ENCODE measurements around the gene SRSF12.
"Not testable (repeated sequence)": the region's sequence is repeated elsewhere in the genome, so short reads cannot be mapped to it uniquely, and the experiment has no call there.

SRSF12 gene

DNA sequence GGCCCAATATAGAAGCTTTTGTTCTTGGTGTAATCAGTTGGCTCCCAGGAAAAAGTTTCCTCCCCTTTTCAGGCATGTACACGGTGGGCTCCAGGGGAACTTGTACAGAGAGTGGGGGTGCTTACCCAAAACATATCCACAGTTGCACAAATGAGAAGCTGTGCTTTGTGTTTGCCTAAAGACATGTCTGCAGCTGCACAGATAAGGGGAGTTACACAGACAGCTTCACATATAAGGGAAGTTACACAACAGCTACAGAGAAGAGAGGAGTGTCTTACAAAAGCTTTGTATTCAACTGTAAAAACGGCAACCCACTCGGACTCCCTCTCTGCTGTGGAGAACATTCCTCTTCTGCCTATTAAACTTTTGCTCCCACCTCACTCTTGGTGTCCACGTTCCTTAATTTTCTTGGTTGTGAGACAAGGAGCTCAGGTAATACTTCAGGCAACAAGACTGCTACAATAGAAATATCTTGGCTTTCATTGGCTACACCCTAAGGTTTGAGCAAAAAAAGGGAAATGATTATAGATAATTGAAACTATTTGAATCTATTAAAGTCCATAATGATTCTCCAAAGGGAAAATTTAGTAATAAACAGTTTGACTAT lies 44.8 kb downstream of the SRSF12 start:
- DNase-seq (ENCODE audit: low read depth, low spot score) = no peak

DNA sequence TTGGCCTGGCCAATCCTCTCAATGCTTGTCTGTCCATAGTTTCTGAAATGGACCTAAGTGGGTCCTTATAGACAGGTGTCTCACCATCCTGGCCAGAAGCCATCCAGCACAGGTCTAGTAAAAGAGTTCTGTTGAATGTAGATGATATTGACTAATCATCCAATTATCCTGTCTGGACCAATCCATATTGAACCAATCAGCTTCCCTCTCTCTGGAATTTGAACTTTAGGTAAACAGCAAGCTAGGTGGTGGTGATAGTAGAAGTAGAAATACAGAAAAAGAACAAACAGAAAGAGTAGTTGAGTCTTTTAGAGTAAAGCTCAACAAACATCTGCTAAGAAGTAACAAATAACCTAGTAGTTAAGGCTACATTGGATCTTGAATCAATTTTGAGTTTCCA lies 46.8 kb downstream of the SRSF12 start:
- no peak for DNase-seq (ENCODE audit: low read depth, low spot score)

DNA sequence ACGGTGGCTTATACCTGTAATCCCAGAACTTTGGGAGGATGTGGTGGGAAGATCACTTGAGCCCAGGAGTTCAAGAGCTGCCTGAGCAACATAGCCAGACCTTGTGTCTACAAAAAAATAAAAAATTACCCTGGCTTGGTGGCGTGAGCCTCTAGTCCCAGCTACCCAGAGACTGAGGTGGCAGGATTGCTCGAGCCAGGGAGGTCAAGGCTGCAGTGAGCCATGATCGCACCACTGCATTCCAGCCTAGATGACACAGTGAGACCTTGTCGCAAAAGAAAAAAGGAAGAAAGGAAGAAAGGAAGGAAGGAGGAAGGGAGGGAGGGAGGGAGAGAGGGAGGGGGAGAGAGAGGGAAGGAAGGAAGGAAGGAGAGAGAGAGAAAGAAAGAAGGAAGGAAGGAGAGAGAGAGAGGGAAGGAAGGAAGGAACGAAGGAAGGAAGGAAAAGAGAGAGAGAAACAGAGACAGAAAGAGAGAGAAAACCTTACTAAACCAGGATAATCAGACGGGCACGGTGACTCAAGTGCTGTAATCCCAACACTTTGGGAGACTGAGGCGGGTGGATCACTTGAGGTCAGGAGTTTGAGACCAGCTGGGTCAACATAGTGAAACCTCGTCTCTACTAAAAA lies 48.2 kb downstream of the SRSF12 start:
- DNase-seq (ENCODE audit: low read depth, low spot score) = no peak

DNA sequence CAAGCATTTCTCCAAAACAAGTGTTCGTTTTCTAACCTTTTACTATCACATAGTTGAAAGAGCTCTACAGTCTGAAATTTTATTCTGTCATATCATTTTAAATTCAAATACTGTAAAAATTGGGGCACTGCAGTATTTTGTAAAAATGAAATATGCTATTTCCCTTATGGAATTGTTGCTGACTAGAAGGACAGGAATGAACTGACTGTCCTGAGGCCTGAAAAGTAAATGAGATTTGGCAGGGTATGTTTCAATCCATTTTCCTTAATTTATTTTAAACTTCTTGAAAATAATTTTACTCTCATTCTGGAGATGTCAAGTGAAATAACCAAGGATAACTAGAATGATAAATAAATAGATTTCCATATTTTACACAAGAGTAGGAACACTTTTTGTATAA lies 49.2 kb downstream of the SRSF12 start:
- DNase-seq (ENCODE audit: low read depth, low spot score) = no peak

DNA sequence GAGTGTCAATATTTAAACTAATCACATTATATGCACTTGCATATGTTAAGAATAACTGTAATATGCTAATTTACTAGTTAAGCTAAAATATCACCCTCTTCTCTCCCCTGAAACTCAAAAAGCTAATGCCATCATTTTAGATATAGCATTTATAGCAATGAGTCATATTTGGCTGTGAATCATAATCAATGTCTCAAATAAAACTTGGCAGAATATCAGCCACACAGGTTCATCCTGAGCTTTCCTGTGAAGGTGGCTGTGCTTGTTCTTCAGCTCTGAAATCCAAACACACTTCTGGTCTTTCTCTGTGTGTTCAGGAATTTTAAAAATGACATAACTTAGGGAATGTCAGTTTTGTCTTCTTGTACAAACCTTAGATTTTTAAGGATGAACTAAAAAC lies 50.1 kb downstream of the SRSF12 start:
- DNase-seq (ENCODE audit: low read depth, low spot score) = no peak

DNA sequence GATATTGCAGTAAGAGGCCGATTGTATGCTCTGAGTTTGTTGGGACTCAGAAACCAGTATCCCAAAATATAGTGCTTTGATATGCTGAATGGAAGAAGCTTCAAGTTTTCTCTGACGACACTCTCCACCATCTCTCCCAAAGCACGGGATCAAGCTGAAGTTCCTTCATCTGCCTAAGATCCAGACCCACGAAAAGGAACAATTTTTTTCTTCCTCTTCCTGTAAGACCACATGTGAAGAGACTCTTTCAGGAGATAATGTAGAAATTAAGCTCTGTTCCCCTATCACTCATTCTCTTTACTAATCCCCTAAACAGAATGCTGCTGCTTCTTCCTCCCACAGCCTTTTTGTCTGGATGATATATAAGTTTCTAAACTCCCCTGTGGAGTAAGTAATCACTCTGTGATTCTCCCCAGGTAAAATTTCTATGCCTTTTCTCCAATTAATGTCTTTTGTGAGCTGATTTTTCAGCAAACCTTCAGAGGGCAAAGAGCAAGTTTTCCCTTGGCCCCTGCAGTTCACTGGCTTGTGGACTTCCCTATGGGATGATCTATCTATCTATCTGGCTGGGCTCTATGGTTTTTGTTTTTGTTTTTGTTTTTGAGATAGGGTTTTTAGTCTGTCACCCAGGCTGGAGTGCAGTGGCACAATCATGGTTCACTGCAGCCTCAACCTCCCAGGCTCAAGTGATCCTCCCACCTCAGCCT lies 50.8 kb downstream of the SRSF12 start:
- DNase-seq (ENCODE audit: low read depth, low spot score) = no peak

DNA sequence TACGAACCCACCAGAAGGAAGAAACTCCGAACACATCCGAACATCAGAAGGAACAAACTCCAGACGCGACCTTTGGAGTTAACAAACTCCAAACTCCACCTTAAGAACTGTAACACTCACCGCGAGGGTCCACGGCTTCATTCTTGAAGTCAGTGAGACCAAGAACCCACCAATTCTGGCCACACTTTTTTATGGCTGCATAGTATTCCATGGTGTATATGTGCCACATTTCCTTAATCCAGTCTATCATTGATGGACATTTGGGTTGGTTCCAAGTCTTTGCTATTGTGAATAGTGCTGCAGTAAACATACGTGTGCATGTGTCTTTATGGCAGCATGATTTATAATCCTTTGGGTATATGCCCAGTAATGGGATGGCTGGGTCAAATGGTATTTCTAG lies 51.8 kb downstream of the SRSF12 start:
- DNase-seq (ENCODE audit: low read depth, low spot score) = not testable (repeated sequence)

DNA sequence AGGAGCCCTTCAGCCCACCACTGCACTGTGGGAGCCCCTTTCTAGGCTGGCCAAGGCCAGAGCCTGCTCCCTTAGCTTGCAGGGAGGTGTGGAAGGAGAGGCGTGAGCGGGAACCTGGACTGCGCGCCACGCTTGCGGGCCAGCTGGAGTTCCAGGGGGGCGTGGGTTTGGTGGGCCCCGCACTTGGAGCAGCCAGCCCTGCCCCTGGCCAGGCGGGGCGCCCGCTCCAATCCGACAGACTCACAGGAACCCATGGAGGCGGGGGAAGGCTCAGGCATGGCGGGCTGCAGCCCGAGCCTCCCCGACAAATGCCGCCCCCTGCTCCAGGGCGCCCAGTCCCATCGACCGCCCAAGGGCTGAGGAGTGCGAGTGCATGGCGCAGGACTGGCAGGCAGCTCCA lies 52.9 kb downstream of the SRSF12 start:
- not testable (repeated sequence) for DNase-seq (ENCODE audit: low read depth, low spot score)

DNA sequence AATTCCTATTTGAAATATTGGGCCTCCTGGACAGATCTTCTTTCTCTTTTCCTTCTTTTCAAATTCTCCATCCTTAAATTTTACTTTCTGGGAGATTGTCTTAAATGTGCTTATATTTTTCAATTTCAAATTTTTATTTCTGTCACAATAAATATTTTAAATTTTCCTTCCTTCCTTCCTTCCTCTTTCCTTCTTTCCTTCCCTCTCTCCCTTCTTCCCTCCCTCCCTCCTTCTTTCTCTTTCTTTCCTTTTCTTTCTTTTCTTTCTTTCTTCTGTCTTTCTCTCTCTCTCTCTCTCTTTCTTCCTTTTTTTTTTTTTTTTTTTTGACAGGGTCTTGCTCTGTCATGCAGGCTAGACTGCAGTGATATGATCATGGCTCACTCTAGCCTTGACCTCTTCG lies 54.0 kb downstream of the SRSF12 start:
- no peak for DNase-seq (ENCODE audit: low read depth, low spot score)

DNA sequence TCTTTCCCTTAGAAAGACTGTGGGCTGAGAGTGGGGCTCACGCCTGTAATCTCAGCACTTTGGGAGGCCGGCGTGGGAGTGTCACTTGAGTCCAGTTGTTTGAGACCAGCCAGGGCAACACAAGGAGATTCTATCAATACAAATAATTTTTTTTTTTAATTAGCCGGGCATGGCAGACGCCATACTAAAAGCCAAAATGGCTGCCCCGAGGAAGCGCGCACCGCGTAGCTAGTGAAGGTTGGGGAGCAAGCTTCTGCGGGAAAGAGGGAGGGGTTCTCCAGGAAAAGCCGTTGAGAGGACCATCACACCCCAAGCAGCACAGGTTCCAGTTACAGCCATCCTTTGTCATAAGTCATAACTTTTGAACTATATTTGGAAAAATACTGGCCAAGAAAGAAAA lies 58.6 kb downstream of the SRSF12 start:
- DNase-seq (ENCODE audit: low read depth, low spot score) = no peak

DNA sequence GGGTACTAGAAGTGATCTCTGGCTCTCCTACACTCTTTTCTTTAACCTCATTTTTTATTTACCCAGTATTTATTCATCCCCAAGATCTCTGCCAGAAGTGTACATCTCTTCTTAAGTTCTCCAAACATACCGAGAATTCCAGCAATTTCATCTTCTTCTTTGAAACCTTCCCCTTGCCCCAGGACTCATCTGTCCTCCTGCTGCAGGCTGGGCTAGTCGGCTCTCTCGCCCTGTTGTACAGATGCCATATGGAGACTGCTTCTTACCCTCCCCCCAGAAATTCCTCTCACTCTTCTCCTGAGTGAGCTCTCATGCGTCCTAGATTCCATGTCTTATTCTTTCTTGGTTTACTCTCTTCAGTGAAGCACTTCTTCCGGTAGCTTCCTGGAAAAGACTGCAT lies 59.2 kb downstream of the SRSF12 start:
- DNase-seq (ENCODE audit: low read depth, low spot score) = no peak

DNA sequence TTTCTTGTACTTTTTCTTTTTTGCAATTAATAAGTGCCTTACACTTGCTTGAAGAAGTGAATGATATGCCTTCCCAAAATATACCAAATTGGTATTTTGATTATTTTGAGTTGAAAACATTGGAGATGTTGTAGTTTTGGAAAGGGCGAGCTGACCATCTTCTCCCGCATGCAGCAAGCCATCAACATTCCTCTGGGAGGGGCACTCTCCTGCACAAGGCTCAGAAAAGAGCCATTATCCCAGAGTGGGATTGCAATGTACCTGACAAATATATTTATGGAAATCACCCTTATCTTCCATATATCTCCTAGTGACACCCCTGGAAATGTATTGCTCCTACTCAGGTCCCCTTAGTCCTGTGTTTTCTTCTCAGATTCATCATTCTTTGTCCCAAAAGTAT lies 60.1 kb downstream of the SRSF12 start:
- DNase-seq (ENCODE audit: low read depth, low spot score) = no peak

DNA sequence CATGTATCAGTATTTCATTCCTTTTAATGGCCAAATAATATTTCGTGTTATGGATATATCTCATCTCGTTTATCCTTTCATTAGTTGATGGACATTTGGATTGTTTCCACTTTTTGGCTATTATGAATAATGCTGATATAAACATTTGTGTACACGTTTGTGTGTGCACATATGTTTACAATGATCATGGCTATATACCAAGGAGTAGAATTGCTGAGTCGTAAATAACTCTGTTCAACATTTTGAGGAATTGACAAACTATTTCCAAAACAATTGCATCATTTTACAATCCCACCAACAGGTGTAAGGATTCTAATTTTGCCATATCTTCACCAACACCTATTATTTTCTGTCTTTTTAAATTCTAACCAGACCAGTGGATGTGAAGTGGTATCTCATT lies 63.7 kb downstream of the SRSF12 start:
- DNase-seq (ENCODE audit: low read depth, low spot score) = no peak

DNA sequence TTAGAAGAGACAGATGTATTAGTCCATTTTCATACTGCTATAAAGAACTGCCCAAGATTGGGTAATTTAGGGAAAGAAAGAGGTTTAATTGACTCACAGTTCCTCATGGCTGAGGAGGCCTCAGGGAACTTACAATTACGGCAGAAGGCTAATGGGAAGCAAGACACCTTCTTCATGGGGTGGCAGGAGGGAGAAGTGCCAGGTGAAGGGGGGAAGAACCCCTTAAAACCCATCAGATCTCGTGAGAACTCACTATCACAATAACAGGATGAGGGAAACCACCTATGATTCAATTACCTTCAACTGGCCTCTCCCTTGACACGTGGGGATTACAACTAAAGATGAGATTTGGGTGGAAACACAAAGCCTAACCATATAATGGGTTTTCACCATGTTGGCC lies 66.2 kb downstream of the SRSF12 start:
- no peak for DNase-seq (ENCODE audit: low read depth, low spot score)

DNA sequence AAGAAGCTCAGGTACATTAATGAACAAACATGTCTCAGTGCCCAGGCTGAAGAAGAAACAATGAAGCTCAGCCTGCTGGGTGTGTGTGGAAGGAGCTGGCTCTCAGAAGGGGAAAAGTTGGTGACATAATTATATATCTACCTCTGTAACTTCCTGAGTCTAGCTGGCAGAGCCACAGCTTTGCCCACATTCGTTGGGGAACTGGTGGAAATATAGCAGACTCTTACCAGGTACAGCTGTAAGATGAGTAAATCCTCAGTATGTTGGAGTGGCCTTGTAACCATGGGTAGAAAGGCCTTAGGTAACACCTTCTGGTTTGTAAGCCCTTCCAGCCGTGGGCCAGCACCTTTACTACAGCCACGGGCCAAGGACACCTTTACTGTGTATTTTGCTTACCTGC lies 67.2 kb downstream of the SRSF12 start:
- DNase-seq (ENCODE audit: low read depth, low spot score) = no peak

DNA sequence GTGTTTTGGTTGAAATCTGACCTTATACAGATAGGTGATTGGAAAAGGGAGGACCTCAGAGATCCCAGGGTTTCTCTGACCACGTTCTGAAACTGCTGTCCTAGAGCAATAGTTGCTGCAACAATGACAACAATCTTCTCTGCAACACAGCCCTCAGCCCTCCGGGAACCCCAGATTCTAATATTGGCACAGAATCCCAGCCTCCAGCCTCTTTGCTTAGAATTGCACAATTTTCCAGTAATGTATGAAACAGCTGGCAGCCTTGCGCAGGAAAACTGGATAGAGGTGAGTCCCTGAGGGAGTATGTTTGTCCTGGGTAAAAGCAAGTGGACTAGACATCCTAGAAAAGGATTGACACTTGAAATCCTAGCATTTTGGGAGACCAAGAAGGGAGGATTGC lies 67.7 kb downstream of the SRSF12 start:
- DNase-seq (ENCODE audit: low read depth, low spot score) = no peak

DNA sequence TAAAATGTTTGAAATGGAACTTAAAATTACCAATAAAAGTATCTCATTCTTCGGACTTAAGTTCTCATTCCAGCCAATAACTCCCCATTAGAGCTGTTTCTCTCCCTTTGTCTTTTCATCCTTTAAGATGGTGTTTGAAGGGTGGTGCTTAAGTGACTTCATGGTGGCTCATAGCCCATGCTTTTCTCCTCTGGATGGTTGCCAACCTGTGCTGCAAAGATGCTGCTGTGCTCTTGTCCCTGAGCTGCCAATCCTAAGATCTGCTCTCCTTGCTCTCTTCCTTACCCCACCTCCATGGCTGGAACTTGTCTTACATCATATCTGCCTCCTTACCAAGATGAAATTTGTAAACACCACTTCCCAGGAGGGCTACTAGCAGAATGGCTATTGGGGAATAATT lies 68.9 kb downstream of the SRSF12 start:
- DNase-seq (ENCODE audit: low read depth, low spot score) = no peak

DNA sequence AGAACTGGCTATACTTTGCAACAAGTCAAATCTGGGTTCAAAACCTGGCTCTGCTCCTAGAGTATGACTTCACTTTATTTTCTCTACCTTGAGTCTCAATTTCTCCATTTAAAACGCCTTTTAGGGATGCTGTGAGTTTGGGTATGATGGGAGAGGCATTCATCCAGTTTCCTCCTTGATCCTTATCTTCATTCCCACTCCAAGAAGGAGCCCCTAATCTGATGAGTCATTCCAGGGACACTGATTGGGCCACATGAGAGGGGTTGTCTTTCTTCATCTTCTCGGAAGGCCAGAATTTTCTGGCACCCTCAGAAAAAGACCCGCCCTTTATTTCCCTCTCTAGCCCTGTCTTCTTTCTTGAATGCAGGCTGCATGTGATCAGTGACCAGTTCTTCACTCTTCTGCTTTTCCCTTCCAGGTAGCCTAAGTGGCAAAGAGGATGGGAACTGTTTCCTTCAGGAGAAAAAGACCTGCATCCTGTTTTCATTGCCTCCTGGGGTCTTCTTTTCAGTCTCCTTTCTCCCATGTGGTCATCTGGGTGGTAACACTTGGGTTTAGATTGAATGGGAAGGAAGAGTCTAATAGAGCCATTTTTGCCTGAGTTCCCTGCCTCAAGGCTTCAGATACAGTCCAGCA lies 69.5 kb downstream of the SRSF12 start:
- no peak for DNase-seq (ENCODE audit: low read depth, low spot score)

DNA sequence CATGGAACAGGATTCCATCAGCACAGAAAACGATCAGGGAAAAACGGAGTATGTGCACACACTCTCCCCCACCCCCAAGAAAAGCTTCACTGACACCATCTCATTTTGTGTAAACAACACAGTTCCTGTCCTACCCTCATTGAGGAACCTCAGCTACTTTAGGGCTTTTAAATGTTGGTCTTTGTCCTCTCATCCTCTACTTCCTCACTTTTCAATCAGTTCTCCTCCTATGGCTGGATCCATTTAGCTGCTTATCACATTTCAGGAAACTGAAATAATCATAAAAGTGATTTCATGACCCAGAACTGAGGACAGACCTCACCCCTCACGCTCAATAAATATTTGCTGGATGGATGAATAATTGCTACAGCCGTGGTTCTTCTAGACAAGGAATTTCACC lies 70.4 kb downstream of the SRSF12 start:
- DNase-seq (ENCODE audit: low read depth, low spot score) = no peak

Measured in smooth muscle cell of the brain vasculature (primary cell).